Activated T-helper 9 cell treated with anti-CD3 and anti-CD28 coated beads, Interleukin-2, amount 50 U/mL, for 16 hours (primary cell): ENCODE measurements around the gene SYP.

ENCODE experiments used
- DNase-seq: peaks from one replicate; pipeline ENCODE4 v3.0.0-alpha.2; 2020; ENCODE audit warnings: low read depth

Gene SYP

DNA sequence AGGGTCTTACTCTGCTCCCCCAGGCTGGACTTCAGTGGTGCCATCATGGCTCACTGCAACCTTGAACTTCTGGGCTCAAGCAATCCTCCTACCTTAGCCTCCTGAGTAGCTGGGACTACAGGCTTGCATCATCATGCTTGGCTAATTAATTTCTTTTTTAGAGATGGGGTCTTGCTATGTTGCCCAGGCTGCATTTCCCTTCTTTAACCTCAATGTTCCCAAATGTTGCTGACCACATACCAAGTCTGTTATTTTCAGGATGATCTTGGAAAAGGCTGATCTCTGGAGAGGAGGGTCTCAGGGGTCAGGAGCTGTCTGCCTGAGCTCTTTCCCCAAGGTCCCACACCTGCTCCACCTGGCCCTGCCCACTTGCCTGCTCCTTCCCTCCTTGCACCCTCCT, 20.1 kb upstream of the SYP start:
- DNase-seq: no peak

DNA sequence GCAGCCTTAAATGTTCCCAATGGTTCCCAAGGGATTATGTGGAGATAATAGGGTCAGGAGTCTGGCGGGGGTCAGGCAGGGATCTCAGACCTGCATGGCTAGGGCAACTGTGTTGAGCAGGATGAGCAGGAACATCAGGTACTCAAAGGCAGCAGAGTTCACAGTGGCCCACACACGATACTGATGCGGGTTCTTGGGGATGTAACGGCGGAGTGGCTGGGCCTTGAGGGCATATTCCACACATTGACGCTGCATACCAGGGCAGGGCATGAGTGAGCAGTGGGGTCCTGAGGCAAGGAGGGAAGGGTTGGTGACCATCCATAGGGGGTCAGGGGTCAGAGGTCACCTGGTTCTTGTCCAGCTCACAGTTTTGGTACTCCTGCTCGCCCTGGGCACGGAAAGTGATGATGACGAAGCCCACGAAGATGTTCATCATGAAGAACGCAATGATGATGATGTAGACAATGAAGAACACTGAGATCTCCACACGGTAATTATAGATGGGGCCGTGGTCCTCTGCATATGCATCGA, 15.1 kb upstream of the SYP start:
- no peak for DNase-seq

DNA sequence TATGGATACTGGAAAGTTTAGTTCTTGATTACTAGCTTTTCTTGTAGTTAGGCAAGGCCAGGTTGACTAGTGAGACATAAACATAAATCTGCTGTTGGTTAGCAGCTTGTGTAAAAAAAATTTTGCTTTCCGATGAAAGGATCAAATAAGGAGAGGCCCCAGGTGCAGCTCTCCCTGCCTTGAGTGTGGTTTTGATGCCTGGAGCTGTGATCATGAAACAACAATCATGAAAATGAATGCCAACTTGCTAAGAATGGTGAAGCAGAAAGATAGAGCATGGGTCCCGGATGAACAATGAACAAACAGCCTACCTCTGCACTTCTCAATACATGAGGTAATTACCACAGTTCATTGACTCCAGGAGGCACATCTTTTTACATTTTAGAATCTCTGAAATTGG, 14.4 kb upstream of the SYP start:
- no peak for DNase-seq

DNA sequence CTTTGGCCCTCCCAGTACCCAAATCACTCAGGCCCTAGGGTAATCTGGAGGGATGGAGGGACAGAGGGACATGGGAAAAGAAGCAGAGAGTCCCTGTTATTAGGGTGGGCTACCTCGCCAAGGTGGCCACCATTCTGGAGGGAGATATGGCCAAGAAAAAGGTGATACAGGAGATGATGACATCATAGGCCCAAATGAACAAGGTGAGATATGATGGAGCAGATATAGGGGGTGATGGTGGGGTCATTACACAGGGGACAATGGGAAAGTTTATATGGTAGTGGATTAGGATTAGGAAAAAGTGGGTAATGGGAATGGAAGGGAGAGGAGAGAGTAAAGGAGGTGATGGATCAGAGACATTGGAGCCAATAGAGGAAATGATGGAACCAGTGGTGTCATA, 12.9 kb upstream of the SYP start:
- DNase-seq: no peak

DNA sequence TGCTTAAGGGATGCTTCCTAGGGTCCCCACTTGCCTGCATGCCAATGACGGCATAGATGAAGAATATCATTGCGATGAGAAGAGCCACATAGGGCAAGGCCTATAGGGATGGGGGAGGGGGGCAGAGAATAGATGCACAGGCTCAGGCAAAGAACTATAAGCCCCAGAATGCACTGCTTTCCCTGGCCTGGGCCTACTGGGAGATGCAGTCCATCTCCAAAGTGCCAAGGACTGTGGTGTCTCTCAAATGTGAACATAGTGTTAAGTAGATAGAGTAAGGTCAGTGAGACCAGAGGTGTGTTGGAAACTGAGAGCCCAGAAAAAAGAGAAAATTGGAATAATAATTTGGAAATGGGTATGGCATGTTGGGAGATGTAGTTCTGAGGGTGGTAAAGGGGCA, 12.2 kb upstream of the SYP start:
- DNase-seq: no peak

DNA sequence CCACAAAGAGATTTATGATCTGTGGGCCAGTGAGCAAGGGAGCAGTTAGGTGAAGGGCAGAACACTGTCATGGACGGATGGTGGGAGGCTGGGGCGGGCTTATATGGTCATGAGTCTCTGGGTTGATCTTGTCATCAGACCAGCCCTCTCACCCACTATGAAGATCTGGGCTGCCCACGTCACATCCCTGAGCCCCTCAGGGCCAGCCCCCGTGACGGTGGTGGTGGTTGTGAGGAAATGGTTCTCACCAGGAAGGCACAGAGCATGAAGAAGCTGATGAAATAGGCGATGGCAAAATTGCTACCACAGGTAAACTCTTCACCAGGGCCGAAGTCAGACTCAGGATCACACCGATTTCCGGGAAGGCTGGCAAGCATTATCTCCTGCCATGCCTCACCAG, 11.1 kb upstream of the SYP start:
- DNase-seq: no peak

DNA sequence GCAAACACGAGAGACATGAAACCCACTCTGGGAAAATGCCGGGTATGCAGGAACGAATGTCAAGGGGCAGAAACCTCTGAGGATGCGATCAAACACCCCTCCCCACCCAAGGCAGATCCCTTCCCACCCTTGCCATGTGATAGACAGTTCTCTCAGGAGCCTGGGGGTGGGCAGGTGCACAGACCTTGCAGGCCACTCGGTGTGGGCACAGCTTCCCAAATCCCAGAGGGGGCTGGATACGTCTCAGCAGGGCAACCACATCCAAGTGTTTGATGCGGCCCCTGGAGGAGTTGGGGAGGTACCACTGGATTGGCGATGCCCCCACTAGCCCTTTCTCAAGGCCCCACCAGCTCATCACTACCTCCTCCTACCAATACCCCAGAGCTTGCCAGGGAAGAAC, 10.4 kb upstream of the SYP start:
- DNase-seq: no peak

DNA sequence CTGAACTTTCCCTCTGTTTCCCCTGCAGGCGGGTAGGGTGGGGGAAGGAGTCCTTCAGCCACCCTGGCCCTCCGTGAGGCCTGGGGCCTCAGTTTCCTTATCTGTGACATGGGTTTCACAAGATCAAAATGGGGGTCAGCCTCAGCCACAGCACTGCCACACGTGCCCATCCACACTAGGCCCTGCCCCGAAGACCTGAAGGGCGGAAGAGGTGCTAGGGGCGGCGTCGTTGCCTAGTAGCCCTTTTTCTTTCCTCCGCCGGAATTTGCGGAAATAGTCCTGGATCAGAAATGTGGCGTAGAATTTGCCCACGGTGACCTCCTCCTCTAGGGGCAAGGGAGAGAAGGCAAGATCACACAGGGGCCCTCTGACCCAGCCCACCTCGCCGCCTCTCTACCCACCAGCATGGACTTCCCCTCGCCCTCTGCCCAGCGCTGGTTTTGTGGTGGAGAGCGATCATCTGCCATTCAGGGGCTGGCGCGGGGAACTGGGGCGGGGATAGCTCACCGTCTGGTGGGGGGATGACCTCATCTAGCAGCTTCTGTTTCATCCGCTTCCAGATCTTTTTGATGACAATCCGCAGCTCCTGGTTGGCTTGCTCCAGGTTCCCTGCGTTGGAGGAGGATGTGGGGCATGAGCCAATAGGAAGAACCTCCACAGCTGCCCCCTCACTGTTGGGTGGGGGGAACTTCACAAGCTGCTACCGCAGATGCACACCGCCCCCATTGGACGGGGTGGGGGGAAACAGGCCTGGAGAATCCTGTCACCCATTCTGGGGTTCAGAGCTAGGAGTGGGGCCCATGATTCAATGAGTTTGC, 9.7 kb upstream of the SYP start:
- DNase-seq: no peak

DNA sequence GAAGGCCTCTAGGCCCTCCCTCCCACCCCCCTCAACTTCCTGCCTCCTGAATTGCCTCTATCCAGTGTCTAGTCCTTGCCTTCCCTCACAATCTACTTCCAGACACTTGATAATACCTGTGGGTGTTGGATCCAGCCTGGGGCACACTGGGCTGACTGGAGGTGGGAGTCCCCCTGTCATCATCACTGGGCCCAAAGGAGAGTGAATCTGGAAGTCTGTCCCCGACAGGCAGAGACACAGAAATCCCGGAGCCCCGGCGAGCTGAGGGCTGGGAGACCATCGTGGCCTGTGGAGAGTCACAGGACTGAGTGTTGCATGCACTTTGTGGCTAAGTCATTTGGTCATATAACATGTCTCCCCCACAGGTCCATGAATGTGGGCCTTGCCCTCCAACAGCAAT, 8.4 kb upstream of the SYP start:
- DNase-seq: no peak

DNA sequence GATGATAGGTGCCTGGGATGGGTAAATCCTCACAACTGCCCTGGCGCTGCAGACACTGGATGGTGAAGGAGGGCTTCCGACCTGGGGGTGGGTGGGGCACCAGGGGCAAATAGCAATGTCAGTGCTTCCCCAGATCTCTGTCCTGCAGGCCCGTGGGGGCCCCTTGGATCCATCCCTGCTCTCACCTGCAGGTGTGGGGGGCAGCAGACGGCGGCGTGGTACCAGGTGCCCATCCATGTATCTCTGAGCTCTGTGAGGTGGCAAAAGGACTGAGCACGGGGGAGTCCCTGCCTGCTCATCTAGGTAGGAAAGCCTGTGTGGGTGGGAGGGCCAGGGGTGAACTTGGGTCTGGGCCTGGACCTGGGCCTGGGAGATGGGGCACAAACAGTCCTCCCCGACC, 6.5 kb upstream of the SYP start:
- no peak for DNase-seq

DNA sequence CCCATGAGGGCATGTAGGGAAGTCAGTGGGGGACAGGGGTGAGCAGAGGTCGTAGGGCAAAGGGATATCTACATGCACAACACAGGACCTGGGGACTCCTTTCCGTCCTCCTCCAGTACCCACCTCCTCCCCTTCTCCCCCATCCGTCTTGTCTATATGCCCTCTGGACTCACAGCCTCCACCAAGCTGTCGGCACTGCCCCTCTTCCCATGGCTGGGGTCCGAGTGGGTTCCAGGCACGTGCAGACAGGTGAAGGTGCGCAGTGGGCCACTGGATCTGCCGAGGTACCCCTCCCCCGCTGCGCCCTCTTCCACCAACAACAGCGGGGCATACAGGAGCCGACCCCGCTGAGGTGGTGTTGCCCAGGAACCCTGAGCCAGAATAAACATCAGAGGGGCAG, 5.5 kb upstream of the SYP start:
- no peak for DNase-seq

DNA sequence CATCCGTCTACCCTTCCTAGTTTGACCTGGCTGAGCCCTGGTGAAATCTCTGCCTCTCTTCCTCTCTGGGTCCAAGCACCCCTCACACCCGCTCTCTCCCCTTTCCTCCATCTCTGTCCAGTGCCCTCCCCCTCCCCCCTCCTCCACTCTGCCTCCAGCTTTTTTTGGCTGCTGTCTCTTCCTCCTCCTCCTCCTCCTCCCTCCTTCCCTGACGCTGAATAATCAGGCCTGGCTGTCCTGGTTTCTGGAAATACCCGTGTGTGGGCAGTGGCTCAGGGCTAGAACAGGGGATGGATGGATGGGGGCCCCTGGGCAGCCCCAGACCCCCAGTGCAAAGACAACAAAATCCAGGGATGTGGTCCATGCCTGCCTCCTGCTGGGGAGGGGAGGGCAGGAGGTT, 4.7 kb upstream of the SYP start:
- DNase-seq: no peak

DNA sequence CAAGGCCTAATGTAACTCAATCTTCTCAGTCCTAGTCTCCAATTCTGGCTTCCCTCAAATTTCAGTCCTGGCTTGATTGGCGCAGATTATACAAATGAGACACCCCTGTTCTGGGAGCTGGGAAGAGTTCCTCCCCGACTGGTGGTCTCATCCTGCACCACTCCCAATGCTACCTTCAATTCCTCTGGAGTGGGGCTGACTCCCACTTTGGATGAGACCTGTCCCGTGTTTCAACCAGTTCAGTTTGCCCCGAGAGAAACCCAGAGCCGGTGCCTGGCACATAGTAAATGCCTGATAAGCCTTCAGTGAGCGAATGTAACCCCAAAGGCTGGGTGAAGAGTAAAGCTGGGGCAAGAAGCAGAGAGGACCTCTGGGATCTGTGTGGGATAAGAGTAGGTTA, 4.0 kb upstream of the SYP start:
- DNase-seq: no peak

DNA sequence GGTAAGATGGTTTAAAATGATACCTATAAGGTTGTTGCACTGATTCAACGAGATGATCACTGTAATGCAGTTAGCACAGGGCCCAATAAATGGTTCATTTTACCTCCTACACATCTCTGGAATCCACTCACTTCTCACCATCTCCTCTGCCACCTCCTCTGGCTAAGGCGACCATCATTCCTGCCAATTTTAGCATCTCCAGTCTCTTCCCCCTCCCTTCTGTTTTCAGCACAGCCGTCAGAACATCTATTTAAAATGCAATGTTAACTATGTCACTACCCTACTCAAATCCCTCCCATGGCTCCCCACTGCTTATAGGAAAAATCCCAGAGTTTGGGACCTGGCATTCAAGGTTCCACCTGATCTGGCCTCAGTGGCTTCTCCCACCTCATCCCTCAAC, 3.5 kb upstream of the SYP start:
- DNase-seq: no peak

DNA sequence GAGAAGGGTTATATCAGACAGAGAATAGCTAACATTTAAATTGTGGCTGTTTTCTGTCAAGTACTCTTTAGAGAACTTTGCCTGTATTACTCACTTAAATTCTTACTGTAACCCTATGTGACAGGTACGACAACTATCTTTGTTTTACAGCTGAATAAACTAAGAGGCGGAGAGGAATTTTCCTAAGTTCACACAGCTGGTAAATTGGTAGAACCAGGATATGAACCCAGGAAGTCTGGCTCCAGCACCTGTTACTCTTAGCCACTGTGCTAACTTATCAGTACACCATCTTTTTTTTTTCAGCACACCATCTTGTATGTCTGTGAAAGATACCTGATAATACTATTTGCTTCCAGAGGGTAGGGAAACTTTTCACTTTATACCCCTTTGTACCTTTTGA, 2.0 kb upstream of the SYP start:
- DNase-seq: no peak

DNA sequence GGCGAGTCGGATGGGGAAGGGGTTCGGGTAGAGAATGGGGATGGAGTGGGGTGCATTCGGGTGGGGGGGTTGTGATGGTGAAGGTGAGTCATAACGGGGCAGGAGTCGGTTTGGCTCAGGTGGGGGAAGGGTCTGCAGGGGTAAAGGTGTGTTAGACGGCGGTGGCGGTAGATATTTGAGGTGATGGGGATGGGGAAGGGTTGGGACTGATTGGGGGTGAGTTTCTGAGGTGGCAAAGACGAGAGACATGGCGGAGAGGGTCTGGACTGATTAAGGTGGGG, 738 bp downstream of the SYP start:
- no peak for DNase-seq

DNA sequence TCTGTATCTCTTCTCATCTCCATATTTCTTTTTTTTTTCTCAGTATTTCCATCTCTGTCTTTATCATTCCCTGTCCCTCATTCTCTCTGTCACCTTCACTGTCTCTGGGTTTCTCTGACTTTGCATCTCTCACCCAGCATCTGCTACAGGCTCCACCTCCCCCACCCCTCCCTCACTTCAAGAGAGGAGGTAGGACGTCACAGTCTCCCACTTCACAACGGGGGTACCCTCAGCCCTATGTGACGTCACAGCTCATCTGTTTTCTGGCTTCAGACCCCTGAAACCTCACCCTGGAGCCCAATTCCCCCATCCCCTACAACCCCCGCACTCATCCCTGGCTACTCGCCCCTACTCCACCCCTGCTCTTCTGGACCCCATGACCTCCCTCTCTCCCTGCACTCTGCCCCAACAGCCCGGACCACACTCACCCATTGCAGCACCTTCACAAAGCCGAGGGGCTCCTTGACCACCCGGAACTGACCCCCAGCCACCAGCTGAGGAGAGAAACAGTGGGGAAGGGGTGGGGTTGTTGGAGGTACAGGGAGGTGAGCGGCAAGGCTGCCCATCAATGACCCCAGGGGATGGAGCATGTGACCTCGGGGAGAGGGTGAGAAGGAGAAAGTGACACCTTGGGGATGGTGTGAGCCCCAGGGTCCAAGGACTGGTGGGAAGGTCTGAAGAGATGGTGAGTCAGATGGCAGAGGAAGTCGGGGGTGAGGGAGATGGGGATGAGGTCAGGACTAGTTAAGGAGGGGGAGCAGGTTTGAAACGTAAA, 1.3 kb downstream of the SYP start:
- DNase-seq: no peak

DNA sequence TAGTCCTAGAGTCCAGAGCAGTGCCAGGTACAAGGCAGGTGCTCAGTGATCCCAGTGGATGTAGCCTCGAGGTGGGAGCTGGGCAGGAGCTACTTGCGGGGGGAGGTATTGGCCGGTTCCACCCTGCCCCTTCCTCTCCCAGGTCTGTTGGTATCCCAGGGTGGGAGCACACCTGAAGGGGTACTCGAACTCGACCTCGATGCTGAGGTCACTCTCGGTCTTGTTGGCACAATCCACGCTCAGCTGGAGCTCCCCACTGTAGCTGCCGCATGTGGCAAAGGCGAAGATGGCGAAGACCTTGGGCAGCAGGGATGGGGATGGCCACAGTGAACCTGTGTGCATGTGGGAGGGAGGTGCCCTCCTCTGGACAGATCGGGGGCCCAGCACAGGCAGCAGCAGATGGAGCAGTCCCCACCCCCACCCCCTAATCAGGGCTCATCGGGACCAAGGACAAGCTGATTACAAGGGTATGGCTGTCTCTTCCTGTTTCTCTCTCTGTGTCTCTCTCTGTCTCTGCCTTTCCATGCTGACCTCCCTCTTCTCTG, 2.4 kb downstream of the SYP start:
- no peak for DNase-seq

DNA sequence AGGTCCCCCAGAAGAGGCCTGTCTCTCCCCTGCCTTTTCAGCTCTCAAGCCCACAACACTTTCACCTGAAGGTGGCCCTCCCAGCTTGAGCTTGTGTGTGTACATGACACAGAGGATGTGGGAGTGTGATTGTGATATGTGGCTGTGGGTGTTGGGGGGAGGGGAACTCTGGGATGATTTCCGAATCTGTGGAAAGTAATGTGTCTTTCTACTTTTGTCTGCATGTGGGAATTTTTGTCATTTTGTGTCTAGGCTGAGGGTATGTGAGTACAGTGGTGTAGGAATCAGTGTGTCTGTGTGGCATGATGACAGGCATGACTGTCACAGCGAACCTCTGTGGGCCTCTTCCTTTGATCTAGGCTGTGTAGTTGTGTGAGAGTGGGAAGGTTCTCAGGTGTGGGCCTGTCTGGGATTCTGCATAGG, 6.4 kb downstream of the SYP start:
- DNase-seq: no peak

DNA sequence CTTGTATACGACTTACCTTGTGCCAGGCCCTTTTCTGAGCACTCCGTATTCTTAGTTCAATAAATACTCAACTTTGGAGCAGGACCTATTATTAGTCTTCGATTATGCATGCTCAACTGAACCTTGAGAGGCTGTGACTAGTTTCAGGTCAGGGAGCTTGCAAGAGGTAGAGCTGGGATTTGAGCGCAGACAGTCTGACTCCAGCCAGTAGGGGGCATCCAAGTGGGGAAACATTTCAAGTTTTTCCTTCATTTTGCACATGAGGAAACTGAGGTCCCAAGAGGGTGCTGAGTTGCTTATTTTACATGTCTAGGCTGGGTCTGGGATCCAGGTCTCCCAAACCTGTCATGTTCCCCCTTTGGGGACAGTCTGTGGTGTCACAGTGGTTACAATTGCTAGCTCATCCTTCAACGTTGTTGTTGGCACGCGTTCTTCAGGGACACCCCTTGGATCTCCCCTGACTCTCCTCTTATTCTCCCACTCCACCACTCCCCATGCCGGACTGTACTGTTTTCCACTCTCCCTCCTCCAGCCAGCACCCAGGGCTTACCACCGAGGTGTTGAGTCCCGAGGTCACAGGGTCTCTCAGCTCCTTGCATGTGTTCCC, 7.2 kb downstream of the SYP start:
- no peak for DNase-seq

DNA sequence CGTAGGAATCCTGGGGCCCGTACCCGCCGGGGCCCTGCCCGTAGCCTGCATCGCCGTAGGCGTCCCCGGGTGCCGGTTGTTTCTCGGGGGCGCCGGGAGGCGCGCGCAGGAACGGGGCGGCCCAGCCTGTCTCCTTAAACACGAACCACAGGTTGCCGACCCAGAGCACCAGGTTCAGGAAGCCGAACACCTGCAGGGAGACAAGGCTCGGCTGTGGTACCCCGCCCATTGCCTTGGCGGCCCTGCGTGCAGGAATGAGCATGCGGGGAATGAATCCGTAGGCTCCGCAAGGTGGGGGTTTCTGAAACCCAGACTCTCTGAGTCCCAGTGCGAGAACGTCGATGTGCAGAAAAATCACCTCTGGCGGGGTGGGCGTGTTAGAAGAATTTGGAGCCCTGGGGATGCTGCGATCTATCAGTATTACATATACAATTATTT, 8.4 kb downstream of the SYP start:
- no peak for DNase-seq

DNA sequence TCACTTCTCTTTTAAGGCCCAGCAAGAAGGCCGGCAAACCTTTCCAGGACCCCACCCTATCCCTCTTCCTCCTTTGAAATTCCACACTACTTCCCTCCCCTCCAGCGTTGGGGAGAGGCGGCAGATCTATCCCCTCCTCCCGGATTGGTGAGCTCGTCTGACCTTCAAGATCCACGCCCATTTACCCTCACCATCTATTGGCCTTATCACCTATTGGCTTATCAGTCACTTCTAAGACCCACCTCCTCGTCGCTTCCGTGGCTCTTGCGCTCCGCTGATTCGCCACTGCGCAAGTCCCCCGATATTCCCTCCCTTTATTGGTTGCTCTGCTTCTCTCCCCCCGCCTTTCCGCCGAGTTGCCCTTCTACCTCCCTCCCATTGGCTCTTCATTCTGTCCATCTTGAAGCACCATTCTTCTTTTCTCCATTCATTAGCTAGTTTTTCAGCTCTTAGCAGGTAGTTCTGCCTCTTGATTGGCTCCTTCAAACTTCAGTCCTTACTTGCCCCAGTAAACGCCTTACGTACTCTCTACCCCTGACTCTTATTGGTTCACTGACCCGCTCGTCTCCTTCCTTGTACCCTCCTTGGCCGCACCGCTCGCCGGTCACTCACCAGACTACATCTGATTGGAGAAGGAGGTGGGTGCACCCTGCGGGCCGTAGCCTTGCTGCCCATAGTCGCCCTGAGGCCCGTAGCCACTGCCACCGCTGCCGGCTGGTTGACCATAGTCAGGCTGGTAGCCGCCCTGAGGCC, 9.0 kb downstream of the SYP start:
- peak; percentile 73 for DNase-seq
